HG03378 (cell line): ENCODE measurements around the gene BAIAP3.

Experiments
- ATAC-seq: cut with Tn5 transposase; IDR thresholded peaks from one replicate; pipeline ENCODE4 v1.9.1; 2021; ENCODE audit warnings: mild to moderate bottlenecking, moderate library complexity; ENCODE audit not compliant: unreplicated experiment

Gene BAIAP3

DNA sequence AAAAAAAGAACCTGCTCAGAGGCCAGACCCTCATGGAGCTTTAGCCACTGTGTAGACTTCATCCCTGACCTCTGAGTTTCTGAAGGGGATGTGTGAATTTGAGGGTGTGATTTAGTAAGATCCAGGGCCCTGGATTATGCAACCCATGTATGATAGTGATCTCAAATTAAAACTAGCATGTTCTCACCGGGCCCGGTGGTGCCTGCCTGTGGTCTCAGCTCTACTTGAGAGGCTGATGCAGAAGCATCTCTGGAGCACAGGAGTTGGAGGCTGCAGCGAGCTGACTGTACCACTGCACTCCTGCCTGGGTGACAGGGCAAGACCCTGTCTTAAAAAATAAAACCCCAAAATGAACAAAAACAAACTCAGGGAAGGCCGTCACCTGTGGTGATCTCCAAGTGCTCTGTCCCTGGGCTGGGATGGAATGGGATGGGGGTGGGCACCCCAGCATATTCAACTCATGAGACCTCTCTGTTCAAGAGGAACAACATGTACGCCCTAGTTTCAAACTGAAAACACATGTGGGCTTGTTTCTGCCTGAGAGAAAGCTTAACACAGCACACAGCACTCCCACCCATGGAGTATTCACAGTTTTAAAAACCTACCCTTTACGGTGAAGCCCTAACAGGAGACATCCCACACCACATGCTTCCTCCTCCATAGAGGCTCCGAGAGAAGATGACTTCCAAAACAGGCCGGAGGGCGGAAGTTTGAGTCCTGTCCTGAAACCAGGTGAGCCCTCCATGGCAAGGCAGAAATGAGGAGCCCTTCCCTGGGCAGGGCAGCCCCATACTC is 48.4 kb downstream of the BAIAP3 start:
- no peak for ATAC-seq

DNA sequence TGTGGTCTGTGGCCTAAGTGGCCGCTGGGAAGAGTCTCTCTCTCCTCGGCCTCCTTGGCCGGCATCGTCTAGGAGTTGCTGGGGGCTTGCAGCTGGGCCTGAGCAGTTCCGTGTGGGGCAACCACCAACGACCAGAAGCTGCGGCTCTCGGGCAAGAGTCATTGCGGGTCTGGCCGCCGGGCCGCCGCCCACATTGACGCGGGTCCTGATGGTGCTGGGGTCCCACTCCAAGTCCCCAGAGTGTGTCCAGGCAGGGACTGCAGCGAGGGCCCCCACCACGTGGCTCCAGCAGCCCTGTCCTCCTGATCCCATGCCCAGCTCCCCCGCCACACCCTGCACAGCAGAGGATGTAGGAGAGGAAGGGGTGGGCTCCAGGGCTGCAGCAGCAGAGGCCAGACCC is 50.1 kb downstream of the BAIAP3 start:
- ATAC-seq = no peak

DNA sequence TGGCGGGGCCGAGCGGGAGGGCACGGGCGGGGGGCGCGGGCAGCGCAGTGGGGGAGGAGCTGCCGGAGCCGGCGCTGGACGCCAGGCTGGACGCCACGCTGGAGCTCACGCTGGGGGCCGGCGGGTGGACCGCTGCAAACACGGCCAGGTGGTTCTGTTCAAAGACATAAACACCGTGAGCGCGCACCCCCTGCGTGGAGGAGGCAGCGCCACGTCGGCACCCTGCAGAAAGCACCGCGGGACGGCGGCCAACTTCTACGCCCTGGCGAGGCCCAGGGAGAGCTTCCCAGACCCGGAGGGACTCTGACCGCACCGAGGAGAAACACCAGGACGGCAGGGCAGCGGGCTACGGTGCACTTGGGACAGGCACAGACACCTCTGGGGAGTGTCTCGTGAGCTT is 51.8 kb downstream of the BAIAP3 start:
- no peak for ATAC-seq

DNA sequence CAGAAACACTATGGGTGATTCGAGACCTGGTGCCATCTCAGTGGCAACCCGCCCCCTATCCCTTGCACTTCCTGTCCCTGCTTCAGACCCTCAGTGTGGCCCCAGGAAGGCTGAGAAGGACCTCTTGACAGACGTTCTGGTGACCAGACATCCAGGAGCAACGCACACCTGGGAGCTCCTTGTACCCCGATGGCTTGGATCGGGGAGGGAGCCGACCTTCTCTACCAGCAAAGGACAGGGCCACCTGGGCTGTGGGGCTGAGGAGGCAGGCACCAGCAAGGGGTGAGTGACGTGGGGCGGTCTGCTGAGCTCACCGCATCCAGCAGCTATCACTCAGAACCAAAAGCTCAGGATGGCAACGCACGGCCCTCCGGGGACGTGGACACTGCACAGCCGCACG is 53.9 kb downstream of the BAIAP3 start:
- ATAC-seq = no peak

DNA sequence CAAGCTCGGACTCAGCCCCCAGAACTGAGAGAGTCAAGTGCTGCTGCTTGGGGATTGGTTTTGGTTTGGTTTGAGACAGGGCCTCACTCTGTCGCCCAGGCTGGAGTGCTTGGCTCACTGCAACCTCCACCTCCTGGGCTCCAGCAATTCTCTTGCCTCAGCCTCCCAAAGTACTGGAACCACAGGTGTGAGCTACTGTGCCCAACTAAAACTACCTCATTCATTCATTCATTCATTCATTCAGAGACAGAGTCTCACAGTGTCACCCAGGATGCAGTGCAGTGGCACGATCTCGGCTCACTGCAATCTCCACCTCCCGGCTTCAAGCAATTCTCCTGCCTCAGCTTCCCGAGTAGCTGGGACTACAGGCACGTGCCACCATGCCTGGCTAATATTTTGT is 56.3 kb downstream of the BAIAP3 start:
- ATAC-seq = no peak

DNA sequence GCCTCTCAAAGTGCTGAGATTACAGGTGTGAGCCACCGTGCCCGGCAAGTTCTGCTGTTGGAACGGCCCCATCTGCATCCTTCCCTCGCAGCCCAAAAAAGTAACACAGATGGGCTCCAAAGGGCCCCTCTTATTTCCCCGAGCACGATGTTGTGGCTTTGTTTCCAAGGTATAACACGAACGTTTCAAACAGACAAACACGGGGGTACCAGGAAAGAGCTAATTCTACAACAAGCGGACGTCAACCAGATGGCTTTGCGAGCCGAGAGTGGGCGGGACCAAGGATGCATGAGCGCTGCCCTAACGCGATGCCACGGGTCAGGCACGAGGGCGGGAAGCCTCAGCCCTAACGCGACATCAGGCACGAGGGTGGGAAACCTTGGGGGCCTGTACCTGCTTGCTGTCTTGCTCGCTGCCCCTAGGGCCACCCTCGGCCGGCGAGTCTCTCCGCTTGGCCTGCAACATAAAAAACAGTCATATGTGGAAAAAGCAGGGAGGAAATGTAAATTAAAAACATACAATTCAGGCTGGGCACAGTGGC is 56.9 kb downstream of the BAIAP3 start:
- no peak for ATAC-seq

DNA sequence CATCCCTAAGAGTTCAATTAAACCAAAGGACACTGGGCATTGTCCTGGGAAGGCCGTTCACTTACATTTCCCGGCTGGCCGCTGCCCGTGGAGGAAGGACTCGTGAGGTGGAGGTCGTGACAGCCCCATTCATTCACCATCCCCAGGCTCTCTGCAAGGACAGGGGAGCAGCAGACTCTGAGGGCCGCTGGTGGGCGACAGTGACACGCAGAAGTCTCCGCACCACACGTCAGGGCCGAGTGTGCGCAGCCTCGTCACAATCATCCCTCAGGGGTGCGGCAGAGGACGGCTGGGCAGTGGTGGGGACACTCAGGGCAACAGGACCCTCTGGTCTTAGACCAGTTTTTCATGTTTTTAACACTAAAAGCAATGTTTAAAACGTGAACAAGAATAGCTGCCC is 59.4 kb downstream of the BAIAP3 start:
- no peak for ATAC-seq

DNA sequence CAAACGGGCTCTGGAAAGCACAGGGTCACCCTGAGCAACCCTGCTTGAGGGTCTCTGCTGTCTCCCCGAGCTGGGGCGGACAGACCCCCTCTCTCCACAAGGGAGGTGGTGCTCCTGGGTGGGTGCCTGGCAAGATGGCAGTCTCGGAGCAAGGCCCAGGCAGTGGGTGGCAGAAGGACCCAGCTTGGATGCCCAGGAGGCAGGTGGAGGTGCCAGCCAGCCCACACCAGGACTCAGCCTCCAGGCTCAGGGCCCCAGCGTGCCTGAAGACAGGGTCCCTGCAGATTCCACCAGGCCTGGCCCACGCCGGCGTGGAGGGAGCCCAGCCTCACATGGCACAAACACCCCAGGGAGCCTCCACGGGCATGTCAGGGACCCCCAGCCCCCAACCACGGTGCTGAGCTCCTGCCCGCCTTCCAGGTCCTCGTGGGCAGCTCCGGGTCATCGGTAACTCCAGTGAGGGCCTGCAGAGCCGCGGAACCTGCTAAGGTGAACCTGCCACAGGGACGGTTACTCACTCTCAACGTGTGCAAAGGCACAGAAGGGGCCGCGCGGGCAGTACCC is 60.2 kb downstream of the BAIAP3 start:
- no peak for ATAC-seq

DNA sequence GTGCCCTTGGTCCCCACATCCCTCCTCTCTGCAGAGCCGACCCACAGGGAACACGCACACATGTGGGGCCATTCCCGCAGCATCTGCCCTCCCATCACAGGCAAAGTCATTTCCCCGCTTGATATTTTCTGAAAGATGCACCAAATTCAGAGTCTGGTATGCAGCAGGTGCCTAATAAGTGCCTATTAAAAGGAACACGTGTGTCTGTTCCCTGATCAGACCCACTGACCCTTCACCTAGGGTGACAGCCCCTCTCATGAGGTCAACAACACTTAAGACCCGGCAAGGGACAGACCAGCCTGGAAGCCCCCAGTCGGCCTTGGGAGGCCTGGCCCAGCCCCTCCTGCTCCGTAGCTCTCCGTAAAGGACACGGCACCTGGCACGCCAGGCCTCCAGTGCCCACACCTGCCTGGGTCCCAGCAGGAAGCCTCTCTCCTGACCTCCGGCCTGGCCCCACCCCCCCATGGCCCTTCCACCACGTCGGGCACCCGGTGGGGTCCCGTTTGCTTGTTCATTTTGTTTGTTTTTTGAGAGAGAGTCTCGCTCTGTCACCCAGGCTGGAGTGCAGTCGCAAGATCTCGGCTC is 61.0 kb downstream of the BAIAP3 start:
- ATAC-seq = no peak

DNA sequence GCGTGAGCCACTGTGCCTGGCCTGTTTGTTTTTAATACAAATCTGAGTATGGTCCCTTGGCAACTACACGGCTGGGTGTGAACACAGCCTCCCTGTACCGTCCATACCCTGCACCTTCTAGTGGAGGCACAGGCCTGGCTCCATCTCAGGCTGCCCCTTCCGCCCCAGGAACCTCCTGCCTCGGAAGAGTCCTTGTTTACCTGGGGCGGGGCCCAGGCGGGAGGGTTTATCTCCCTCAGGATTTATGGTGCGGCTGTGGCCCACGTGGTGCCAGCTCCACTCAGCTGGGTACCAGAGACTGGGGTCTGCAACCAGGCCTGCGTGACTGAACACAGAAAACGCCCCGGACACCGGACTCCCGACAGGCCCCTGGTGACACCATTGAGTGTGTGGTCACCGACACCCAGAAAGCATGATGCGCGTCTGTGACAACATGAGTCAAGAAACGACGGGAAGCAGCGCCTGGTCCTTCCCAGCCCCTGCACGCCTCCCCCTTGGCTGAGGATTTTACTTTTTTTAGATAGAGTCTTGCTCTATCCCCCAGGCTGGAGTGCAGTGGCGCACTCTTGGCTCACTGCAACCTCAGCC is 62.1 kb downstream of the BAIAP3 start:
- no peak for ATAC-seq

DNA sequence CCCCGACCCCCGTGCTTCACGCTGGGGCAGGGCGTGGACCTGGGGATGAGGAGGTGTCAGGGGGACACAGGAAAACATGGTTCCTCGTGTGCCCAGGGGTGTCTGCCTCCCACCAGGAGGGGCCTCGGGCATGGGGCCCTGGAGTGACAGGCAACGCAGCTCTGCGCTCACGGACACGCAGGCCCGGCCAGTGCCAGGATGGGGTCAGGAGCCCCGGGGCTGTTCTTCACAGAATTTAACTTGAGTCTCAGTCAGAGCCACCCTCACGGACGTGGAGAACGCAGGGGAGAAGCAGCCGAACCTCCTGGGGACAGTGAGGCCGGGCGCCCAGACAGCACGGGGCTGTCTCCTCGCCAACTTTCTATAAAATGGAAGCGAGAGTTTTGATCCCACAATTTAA is 64.3 kb downstream of the BAIAP3 start:
- ATAC-seq = no peak

DNA sequence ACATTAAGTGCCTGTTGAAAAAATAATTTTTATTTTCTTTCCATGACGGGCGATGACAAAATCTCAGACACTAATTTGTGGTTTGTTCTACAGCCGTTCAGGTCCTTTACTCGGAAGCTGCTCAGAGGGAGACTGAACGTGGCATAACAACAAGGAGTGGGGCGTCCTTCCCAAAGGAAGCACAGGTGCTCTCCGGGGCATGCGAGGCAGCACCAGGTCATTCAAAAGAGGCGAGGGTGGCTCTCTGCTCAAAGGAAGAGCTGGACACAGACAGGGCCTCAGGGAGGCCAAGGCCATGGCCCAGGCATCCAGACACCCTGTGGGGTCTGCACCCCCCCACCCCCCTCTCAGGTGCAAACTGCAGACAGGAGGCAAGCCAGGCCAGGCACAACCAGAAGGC is 64.9 kb downstream of the BAIAP3 start:
- no peak for ATAC-seq
